AG04449 (cell line): Measurements from ENCODE around the gene KNG1.

Experiments used
- CTCF ChIA-PET: fragments of 350-600 bp; formaldehyde crosslinking; extraction: SDS; loops from one replicate; lab custom pipeline; 2021; ENCODE audit warnings: antibody characterized with exemption; lab: Yijun Ruan, JAX
- POLR2A ChIA-PET: fragments of 400-600, 350-600 bp; formaldehyde crosslinking; extraction: SDS; loops from one replicate; lab custom pipeline; 2020; ENCODE audit warnings: antibody characterized with exemption, inconsistent platforms; lab: Yijun Ruan, JAX
- DNase-seq: peaks from one replicate; pipeline ENCODE4 v3.0.0-alpha.2; 2010; ENCODE audit warnings: low read depth, low spot score
- H3K4me3 ChIP-seq: 2 replicates; pipeline ENCODE4 v1.5.1; 2011; ENCODE audit warnings: low read depth, mild to moderate bottlenecking, control low read depth, low read length
- TF ChIP-seq, protein P1 (sequence below): IDR thresholded peaks from one replicate; pipeline ENCODE4 v1.5.1; 2011; ENCODE audit warnings: mild to moderate bottlenecking, moderate library complexity, low read length, control low read depth, inconsistent platforms; ENCODE audit not compliant: insufficient read depth; ENCODE audit errors: missing control alignments

Gene KNG1

DNA sequence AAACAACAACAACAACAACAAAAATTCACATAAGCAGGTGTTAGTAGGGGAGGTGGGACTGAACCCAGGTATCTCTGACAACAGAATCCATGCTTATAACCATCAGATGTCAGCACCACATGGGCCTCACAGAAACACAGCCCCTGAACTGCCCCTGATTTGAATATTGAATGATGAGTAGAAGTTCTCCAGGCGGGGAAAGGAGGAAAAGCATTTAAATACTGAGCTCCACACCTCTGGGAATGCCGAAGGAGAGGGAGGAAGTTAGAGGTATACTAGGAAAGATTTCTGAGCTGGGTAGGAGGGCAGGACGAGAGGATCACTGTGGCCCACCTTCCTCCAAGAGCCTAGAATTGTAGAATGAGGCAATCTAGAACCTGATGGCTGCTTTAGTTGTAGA, 34.3 kb downstream of the KNG1 start:
- ChIA-PET CTCF (no interaction called here), POLR2A (interaction anchor here (1.1 kb wide), 1 partner anchor 33 kb away, joined by 3 read pairs; no protein-coding TSS in a partner anchor)
- no peak overlapping the region for H3K4me3 ChIP-seq
- no peak for DNase-seq
- TF ChIP-seq, protein P1, sequence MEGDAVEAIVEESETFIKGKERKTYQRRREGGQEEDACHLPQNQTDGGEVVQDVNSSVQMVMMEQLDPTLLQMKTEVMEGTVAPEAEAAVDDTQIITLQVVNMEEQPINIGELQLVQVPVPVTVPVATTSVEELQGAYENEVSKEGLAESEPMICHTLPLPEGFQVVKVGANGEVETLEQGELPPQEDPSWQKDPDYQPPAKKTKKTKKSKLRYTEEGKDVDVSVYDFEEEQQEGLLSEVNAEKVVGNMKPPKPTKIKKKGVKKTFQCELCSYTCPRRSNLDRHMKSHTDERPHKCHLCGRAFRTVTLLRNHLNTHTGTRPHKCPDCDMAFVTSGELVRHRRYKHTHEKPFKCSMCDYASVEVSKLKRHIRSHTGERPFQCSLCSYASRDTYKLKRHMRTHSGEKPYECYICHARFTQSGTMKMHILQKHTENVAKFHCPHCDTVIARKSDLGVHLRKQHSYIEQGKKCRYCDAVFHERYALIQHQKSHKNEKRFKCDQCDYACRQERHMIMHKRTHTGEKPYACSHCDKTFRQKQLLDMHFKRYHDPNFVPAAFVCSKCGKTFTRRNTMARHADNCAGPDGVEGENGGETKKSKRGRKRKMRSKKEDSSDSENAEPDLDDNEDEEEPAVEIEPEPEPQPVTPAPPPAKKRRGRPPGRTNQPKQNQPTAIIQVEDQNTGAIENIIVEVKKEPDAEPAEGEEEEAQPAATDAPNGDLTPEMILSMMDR = no peak

DNA sequence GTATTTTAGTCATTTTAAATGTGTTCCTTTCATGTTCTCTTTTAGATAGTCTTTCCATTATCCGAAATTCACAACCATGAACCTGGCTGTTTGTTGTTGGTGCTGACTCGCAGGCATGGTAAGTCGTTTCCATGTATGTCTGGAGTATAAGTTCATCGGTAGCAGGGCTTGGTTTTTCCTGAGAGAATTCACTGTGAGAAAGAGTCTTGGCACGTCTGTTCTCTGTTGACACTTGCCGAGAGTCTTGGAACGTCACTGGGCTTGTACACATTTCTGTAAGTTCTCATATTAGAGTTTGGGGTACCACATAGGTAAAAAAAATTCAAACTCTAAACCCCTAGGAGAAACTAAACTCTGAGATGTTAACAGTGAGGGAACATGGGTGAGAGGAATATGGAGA, 36.8 kb downstream of the KNG1 start:
- TF ChIP-seq, protein P1 = no peak
- ChIA-PET CTCF (no interaction called here), POLR2A (no interaction called here)
- DNase-seq = no peak
- no peak overlapping the region for H3K4me3 ChIP-seq

DNA sequence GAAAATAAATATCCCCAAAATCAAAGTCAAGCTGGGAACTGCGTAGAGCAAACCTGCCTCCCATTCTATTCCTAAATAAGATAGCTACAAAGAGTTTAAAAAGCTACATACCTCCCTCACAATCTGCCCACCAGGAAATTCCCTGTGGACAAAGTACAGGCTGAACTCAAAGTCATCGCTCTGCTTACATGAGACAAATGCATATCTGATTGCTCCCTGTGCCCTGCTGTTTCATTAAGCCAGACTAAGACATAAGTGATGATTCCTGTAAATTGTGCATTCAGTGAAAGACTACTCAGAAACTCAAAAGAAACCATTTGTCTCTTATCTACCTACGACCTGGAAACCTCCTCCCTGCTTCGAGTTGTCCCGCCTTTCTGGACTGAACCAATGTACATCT, 37.7 kb downstream of the KNG1 start:
- H3K4me3 ChIP-seq = no peak overlapping the region
- POLR2A ChIA-PET = interaction anchor here (1.2 kb wide), 1 partner anchor 28 kb away, joined by 5 read pairs; the partner anchor contains the start of gene EIF4A2
- no peak for DNase-seq
- CTCF ChIA-PET = interaction anchor here (1.0 kb wide), 1 partner anchor 138 kb away, joined by 3 read pairs; no protein-coding TSS in a partner anchor
- TF ChIP-seq, protein P1 = no peak

DNA sequence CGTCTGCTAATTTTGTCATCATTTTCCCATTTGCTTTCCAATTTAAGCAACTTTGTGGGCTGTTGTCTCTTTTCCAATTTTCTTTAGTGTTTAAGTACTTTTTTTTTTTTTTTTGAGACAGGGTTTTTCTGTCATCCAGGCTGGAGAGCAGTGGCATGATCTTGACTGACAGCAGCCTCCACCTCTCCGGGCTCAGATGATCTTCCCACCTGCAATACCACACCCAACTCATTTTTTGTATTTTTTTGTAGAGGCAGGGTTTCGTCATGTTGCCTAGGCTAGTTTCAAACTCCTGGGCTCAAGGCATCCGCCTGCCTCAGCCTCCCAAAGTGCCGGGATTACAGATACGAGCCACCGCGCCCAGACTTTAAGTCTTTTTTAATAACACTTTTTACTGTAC, 40.1 kb downstream of the KNG1 start:
- H3K4me3 ChIP-seq = no peak overlapping the region
- TF ChIP-seq, protein P1 = no peak
- DNase-seq = no peak
- ChIA-PET POLR2A (no interaction called here), CTCF (no interaction called here)

DNA sequence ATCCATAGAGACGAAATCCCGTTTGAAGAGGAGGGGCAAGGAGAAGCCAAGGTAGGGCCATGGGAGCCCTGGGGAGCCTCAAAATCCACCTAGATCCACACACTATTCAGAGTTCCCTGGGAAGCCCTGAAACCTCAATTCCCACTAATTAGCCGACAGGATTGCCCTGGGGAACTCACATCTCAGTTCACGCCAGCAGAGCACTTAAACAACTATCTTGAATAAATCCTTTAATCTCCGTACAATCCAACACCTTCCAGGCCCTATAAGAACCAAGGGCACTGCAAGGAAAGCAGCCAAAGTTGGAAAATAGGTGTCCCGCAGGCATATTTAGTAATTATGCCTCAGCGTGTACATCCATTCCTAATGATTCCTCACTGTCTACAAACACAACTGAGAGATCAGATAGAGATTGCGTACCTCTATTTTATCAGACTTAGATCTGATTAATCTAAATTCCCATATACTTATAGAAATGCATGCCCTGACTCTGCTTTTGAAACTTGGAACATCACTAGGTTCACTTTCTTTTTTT, 40.6 kb downstream of the KNG1 start:
- no peak for DNase-seq
- ChIA-PET POLR2A (no interaction called here), CTCF (interaction anchor here (1.4 kb wide), 1 partner anchor 140 kb away, joined by 3 read pairs; no protein-coding TSS in a partner anchor)
- H3K4me3 ChIP-seq = no peak overlapping the region
- TF ChIP-seq, protein P1 = no peak

DNA sequence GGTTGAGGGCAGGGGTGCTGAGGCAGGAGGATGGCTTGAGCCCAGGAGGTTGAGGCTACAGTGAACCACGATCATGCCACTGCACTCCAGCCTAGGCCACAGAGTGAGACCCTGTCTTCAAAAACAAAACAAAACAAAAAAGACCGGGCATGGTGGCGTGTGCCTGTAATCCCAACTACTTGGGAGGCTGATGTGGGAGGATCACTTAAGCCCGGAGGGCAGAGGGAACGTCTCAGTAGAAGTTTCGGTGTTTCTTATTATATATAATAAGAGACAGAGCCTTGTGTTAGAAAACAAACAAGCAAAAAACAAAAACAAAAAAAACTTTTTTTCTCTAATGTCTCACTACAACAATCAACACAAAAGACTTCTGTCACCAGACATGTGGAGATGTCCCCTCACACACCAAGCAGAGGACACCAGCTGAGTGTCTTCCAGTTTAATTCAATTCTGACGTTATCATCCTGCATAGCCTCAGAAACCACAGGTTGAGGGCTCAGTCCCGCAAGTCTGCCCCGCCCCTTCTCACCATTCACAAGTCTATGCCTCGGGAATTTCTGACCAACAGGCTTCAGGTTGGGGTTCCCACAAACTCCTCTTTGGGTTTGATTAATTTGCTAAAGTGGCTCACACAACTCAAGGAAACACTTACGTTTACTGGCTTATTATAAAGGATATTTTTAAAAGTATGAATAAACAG, 42.2 kb downstream of the KNG1 start:
- H3K4me3 ChIP-seq = no peak overlapping the region
- POLR2A ChIA-PET = no interaction called here
- no peak for DNase-seq
- TF ChIP-seq, protein P1 = no peak
- CTCF ChIA-PET = interaction anchor here (1.4 kb wide), 1 partner anchor 142 kb away, joined by 3 read pairs; no protein-coding TSS in a partner anchor
